Keratinocyte (primary cell): ENCODE data around the gene NES. TPM values are rescaled to one million over a fixed set of nuclear protein-coding genes. Genes with fewer than 3 reads are reported as not detected.
A peak's percentile ranks its signal among the peaks of the same experiment; 100 is the strongest.

Experiments
- DNase-seq: peaks from one replicate; pipeline ENCODE4 v3.0.0-alpha.2; 2011; ENCODE audit warnings: low read depth, missing footprints, low spot score
- FAIRE-seq: peaks from 2 replicates; lab custom pipeline; 2011; peaks lifted over from hg19 to GRCh38; lab: Jason Lieb, UNC
- H2AFZ ChIP-seq: 2 replicates; pipeline ENCODE4 v1.6.0; 2012; ENCODE audit warnings: low read length, control low read depth, inconsistent platforms; ENCODE audit not compliant: control insufficient read depth
- H3K27ac ChIP-seq: 2 replicates; pipeline ENCODE4 v1.5.1; 2011; ENCODE audit warnings: low read length; ENCODE audit not compliant: control insufficient read depth, insufficient read depth
- H3K27me3 ChIP-seq: 3 replicates; pipeline ENCODE4 v1.6.0; 2011; ENCODE audit warnings: low read length; ENCODE audit not compliant: control insufficient read depth, insufficient read depth; ENCODE audit errors: extremely low read depth
- H3K36me3 ChIP-seq, 2 experiments: 2 replicates in 1 of 2; 3 replicates in 1 of 2; pipeline ENCODE4 v1.5.1; 2011; ENCODE audit warnings: low read length in 2 of 2, mild to moderate bottlenecking in 1 of 2; ENCODE audit not compliant: control insufficient read depth in 2 of 2, insufficient read depth in 2 of 2; ENCODE audit errors: extremely low read depth in 1 of 2
- H3K4me1 ChIP-seq: 3 replicates; pipeline ENCODE4 v1.5.1; 2011; ENCODE audit warnings: low read length; ENCODE audit not compliant: control insufficient read depth, insufficient read depth; ENCODE audit errors: extremely low read depth
- H3K4me2 ChIP-seq: 3 replicates; pipeline ENCODE4 v1.6.0; 2011; ENCODE audit warnings: low read depth, low read length; ENCODE audit not compliant: control insufficient read depth, insufficient read depth; ENCODE audit errors: extremely low read depth
- H3K4me3 ChIP-seq, 3 experiments: fragments of 200-600 bp in 1 of 3; sonication (generic) in 1 of 3; 2 replicates in 2 of 3; 3 replicates in 1 of 3; pipeline ENCODE4 v1.5.1; 2011 to 2016; ENCODE audit warnings: low read length in 3 of 3, mild to moderate bottlenecking in 3 of 3, control low read depth in 2 of 3, inconsistent platforms in 1 of 3, low read depth in 1 of 3, mixed read lengths in 1 of 3, mixed run types in 1 of 3, moderate library complexity in 1 of 3; ENCODE audit not compliant: control insufficient read depth in 2 of 3, insufficient read depth in 2 of 3; ENCODE audit errors: extremely low read depth in 1 of 3
- H3K79me2 ChIP-seq: 2 replicates; pipeline ENCODE4 v1.6.0; 2012; ENCODE audit warnings: low read length; ENCODE audit not compliant: control insufficient read depth, insufficient read depth
- H3K9ac ChIP-seq: 3 replicates; pipeline ENCODE4 v1.6.0; 2011; ENCODE audit warnings: low read length; ENCODE audit not compliant: control insufficient read depth, insufficient read depth; ENCODE audit errors: extremely low read depth
- H3K9me1 ChIP-seq: 3 replicates; pipeline ENCODE4 v1.6.0; 2011; ENCODE audit warnings: low read length; ENCODE audit not compliant: control insufficient read depth, insufficient read depth; ENCODE audit errors: extremely low read depth
- H3K9me3 ChIP-seq: 2 replicates; pipeline ENCODE4 v1.5.1; 2012; ENCODE audit warnings: low read depth, low read length; ENCODE audit not compliant: control insufficient read depth
- H4K20me1 ChIP-seq: 3 replicates; pipeline ENCODE4 v1.6.0; 2011; ENCODE audit warnings: low read length; ENCODE audit not compliant: control insufficient read depth, insufficient read depth; ENCODE audit errors: extremely low read depth
- EZH2 ChIP-seq: IDR thresholded peaks from one replicate; pipeline ENCODE4 v1.6.1; 2012; ENCODE audit warnings: inconsistent platforms, mild to moderate bottlenecking, low read length, moderate library complexity
- dilution Hi-C: fragments of 300-500 bp; cut with MboI; formaldehyde crosslinking; loops from one replicate; pipeline ENCODE4 v1.7.0; 2020; ENCODE audit warnings: low sequenced_read_pairs; ENCODE audit not compliant: extremely low pct_ligation_motif_present
- polyA plus RNA-seq, 5 experiments: library from polyadenylated mRNA; depleted of rRNA in 3 of 5; stranded (reverse) in 3 of 5; stranded (forward) in 1 of 5; unstranded in 1 of 5; fragments of >200 nt; gene quantifications; 1 replicate in 1 of 5; 2 replicates in 3 of 5; 3 replicates in 1 of 5; pipeline versions ENCODE4 v1.2.1 to v1.2.3, GENCODE V29; 2011 to 2012; ENCODE audit warnings: missing spikeins in 2 of 5, low read depth in 1 of 5, low replicate concordance in 1 of 5
- TF ChIP-seq, protein P1 (sequence below), 3 experiments: IDR thresholded peaks in 1 of 3; conservative IDR thresholded peaks in 1 of 3; optimal IDR thresholded peaks in 1 of 3; 2 replicates in 2 of 3; 3 replicates in 1 of 3; pipeline versions ENCODE3 to v1.5.1; 2011; ENCODE audit warnings: low read length in 3 of 3, mild to moderate bottlenecking in 3 of 3, moderate library complexity in 2 of 3, control low read depth in 1 of 3, inconsistent platforms in 1 of 3; ENCODE audit not compliant: insufficient read depth in 2 of 3; ENCODE audit errors: extremely low read depth in 1 of 3

NES gene
- polyA plus RNA-seq, 1 donor (not counting 4 experiments of a cell fraction or from before 2014, with no cell fraction given) = not detected

DNA sequence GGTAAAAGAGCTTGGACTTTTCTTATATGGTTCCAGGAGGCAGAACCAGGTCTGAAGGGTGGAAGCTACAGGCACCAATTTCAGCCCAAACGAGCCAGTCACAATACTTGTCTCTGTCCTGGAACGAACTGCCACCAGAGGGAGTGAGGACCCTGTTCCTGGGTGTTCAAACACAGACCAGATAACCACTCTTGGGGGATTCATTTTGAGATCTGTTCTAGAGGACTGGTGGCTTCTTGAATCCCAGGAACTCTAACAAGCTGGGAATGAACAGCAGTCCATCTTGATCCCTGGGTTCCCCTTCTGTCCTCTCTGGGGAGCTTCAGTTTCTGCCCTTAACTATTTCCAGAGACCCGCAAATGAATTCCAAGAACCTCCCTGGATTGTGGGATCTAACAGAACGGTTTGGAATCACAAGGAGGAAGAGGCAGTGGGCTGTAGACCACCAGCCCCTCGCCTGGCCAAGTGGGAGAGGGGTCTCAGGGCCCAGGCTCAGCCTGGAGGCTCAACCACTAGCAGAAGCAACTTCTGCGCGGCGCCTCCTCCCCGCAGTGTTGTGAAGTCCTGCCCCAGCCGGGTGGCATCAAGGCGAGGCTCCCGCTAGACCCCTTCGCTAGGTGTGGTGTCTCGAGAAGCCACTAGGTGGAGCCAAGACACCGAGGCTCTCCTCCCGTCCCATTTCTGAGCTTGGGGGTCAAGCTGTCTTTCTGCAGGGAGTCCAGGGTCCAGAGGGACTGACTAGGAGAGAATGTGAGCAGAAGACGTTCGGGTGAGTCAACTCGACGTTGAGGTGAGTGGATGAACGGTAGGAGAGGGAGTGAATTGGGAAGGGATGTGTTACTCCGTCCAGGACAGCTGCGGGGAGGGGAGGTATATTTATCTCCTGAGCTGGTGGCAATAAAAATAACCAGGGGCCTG is 12.1 kb upstream of the NES start:
- H3K4me1 ChIP-seq = peaks cover 53% of the 10 kb centered on the region
- H3K36me3 ChIP-seq = no peaks in the 10 kb centered on the region
- DNase-seq (peak; percentile 48), FAIRE-seq (peak; percentile 32)
- no peaks in the 10 kb centered on the region for H3K27me3 ChIP-seq
- H3K9me1 ChIP-seq = no peaks in the 10 kb centered on the region
- TF ChIP-seq, protein P1, sequence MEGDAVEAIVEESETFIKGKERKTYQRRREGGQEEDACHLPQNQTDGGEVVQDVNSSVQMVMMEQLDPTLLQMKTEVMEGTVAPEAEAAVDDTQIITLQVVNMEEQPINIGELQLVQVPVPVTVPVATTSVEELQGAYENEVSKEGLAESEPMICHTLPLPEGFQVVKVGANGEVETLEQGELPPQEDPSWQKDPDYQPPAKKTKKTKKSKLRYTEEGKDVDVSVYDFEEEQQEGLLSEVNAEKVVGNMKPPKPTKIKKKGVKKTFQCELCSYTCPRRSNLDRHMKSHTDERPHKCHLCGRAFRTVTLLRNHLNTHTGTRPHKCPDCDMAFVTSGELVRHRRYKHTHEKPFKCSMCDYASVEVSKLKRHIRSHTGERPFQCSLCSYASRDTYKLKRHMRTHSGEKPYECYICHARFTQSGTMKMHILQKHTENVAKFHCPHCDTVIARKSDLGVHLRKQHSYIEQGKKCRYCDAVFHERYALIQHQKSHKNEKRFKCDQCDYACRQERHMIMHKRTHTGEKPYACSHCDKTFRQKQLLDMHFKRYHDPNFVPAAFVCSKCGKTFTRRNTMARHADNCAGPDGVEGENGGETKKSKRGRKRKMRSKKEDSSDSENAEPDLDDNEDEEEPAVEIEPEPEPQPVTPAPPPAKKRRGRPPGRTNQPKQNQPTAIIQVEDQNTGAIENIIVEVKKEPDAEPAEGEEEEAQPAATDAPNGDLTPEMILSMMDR (optimal IDR thresholded peaks at IDR 0.05 in 1 of 3, IDR thresholded peaks at IDR 0.05 in 1 of 3, conservative IDR thresholded peaks at IDR 0.05 in 1 of 3; ENCODE audit: extremely low read depth in 1 of 3, insufficient read depth in 2 of 3, low read length in 3 of 3) = peak; percentile 83 to 97 (median 90)
- TF ChIP-seq EZH2 = no peak
- H3K9ac ChIP-seq = no peak overlapping the region
- dilution Hi-C loops = no loop called here
- no peak overlapping the region for H3K27ac ChIP-seq
- H3K4me2 ChIP-seq = peak overlapping the region; percentile 34
- no peak overlapping the region for H3K4me3 ChIP-seq
- no peaks in the 10 kb centered on the region for H4K20me1 ChIP-seq
- H3K9me3 ChIP-seq = no peaks in the 10 kb centered on the region
- peak overlapping the region; percentile 6 for H2AFZ ChIP-seq
- H3K79me2 ChIP-seq = no peaks in the 10 kb centered on the region

DNA sequence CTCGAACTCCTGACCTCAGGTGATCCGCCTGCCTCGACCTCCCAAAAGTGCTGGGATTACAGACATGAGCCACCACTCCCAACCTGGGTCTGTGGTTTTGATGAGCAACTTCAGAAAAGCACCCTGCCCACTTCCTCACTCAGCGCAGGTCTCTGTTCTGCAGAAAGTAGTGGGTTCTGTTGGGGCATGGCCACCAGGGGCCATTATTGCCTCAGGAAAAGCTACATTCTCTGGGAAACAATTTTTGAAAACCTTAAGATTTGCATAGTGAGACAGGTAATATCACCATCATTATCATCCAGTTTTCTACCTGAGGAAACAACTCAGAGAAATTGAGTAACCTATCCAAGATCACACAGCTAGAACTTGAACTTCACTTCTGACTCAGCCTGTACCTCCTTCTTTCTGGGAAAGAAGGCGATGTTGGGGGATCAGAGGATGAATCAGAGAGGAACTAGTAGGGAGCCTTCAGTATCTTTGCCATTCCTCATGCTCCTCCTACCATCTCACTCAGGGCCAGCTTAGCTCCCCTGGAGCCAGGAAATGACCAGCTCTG is 7.1 kb upstream of the NES start:
- Histone ChIP-seq H3K79me2 (no peaks in the 10 kb centered on the region), H3K9me1 (no peaks in the 10 kb centered on the region), H4K20me1 (no peaks in the 10 kb centered on the region), H3K4me1 (peaks cover 18% of the 10 kb centered on the region), H3K9me3 (no peaks in the 10 kb centered on the region), H3K9ac (no peak overlapping the region), H2AFZ (no peak overlapping the region), H3K36me3 (no peaks in the 10 kb centered on the region), H3K27me3 (no peaks in the 10 kb centered on the region), H3K4me2 (peak overlapping the region; percentile 31), H3K4me3 (no peak overlapping the region), H3K27ac (peak overlapping the region; percentile 27)
- dilution Hi-C loops = no loop called here
- FAIRE-seq = peak; percentile 55
- peak; percentile 62 for DNase-seq
- no peak for TF ChIP-seq EZH2
- TF ChIP-seq, protein P1 (optimal IDR thresholded peaks at IDR 0.05 in 1 of 3, IDR thresholded peaks at IDR 0.05 in 1 of 3, conservative IDR thresholded peaks at IDR 0.05 in 1 of 3; ENCODE audit: extremely low read depth in 1 of 3, insufficient read depth in 2 of 3, low read length in 3 of 3) = peak; percentile 10 to 48 (median 40)
